Measurements from ENCODE around the gene TSC22D1.

TSC22D1 gene

DNA sequence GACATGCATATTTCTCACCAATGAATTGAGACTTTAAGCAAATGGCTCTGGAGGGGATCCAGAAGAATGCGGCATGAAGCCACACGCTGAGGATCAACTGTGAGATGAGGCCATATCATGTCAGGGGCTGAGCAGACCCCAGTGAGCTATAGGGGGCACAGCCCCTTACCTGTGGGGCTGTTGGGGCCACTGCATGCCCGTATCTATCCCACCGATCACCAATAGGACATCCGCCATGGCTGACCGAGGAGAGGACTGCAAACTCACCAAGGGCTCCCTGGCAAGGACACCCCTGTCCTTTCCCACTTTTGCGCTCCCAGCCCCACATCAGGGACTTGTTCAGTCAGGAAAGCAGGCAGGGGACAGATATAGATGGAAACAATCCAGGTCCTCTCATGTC is 124.5 kb downstream of the TSC22D1 start:
- TF ChIP-seq FOXP2 (optimal IDR thresholded peaks at IDR 0.05; ENCODE audit: borderline replicate concordance, extremely low read depth, extremely low read length, insufficient read depth) (no peak), SIN3A (IDR thresholded peaks at IDR 0.05; ENCODE audit: borderline replicate concordance, insufficient read depth, low read length) (no peak), POLR2AphosphoS5 (IDR thresholded peaks at IDR 0.05; ENCODE audit: low read depth, low read length) (no peak), TAF1 (IDR thresholded peaks at IDR 0.05; ENCODE audit: borderline replicate concordance, insufficient read depth, low read length) (no peak)
- TF ChIP-seq, protein P1, sequence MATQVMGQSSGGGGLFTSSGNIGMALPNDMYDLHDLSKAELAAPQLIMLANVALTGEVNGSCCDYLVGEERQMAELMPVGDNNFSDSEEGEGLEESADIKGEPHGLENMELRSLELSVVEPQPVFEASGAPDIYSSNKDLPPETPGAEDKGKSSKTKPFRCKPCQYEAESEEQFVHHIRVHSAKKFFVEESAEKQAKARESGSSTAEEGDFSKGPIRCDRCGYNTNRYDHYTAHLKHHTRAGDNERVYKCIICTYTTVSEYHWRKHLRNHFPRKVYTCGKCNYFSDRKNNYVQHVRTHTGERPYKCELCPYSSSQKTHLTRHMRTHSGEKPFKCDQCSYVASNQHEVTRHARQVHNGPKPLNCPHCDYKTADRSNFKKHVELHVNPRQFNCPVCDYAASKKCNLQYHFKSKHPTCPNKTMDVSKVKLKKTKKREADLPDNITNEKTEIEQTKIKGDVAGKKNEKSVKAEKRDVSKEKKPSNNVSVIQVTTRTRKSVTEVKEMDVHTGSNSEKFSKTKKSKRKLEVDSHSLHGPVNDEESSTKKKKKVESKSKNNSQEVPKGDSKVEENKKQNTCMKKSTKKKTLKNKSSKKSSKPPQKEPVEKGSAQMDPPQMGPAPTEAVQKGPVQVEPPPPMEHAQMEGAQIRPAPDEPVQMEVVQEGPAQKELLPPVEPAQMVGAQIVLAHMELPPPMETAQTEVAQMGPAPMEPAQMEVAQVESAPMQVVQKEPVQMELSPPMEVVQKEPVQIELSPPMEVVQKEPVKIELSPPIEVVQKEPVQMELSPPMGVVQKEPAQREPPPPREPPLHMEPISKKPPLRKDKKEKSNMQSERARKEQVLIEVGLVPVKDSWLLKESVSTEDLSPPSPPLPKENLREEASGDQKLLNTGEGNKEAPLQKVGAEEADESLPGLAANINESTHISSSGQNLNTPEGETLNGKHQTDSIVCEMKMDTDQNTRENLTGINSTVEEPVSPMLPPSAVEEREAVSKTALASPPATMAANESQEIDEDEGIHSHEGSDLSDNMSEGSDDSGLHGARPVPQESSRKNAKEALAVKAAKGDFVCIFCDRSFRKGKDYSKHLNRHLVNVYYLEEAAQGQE (IDR thresholded peaks at IDR 0.05; ENCODE audit: insufficient read depth in 1 of 2, low read depth in 2 of 2, low read length in 2 of 2) = no peak

DNA sequence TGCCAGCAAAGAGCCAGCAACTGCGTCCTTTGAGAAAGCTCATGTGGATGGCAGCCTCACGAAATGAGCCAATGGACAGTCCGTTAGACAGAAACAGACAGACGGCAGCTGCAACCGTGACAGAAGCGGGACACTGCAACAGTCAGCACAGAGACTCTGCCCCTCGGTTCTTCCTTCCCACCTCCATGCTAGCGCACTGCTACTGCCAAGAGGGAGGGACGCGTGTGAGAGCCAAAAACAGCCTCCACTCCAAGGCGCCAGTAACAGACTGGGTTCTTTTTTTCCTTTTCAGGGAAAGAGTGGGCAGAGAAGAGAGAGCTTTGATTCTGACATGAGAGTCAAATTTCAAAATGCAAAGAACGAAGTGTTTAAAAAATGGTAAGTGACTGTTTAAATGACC is 125.0 kb downstream of the TSC22D1 start:
- TF ChIP-seq FOXP2 (optimal IDR thresholded peaks at IDR 0.05; ENCODE audit: borderline replicate concordance, extremely low read depth, extremely low read length, insufficient read depth) = no peak
- TF ChIP-seq SIN3A (IDR thresholded peaks at IDR 0.05; ENCODE audit: borderline replicate concordance, insufficient read depth, low read length) = no peak
- TF ChIP-seq, protein P1 (IDR thresholded peaks at IDR 0.05; ENCODE audit: insufficient read depth in 1 of 2, low read depth in 2 of 2, low read length in 2 of 2) = no peak
- TF ChIP-seq POLR2AphosphoS5 (IDR thresholded peaks at IDR 0.05; ENCODE audit: low read depth, low read length) = no peak
- TF ChIP-seq TAF1 (IDR thresholded peaks at IDR 0.05; ENCODE audit: borderline replicate concordance, insufficient read depth, low read length) = no peak

DNA sequence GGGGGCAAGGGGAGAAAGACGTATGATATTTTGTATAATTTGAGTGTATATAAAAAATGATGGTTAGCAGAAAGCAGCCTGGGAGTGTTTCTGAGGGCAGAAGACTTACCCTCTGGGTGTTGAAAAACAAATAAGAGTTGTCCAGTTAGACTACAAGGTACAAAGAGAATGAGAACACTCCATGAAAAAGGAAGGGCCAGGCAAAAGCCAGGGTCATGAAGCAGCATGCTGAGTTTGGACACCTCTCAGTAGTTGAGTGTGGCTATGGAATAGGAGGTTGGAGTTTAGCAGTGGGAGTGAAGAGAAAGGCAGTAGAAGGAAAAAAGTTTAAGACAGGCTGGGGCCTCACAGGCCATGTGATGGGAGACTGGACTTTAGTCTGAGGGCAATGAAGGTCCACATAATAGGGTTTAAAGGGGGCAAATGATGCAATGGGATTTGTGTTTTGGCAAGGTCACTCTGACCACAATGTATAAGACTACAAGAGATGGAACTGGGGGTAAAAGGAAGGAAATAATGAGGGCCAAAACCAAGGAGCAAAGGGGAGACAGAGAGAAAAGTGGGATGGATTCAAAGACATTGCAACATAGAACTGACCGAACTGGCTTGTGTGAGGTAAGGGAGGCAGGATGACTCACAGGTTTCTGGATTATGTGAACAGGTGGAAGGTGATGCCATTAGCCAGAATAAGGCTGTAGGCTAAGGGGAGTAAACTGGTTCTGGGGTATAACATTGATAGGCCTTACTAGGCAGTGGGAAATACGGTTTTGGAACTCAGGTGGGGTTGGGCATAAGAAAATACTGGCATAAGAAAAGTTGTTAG is 125.9 kb downstream of the TSC22D1 start:
- TF ChIP-seq, protein P1 (IDR thresholded peaks at IDR 0.05; ENCODE audit: insufficient read depth in 1 of 2, low read depth in 2 of 2, low read length in 2 of 2) = no peak
- no peak for TF ChIP-seq FOXP2 (optimal IDR thresholded peaks at IDR 0.05; ENCODE audit: borderline replicate concordance, extremely low read depth, extremely low read length, insufficient read depth)
- no peak for TF ChIP-seq POLR2AphosphoS5 (IDR thresholded peaks at IDR 0.05; ENCODE audit: low read depth, low read length)
- no peak for TF ChIP-seq TAF1 (IDR thresholded peaks at IDR 0.05; ENCODE audit: borderline replicate concordance, insufficient read depth, low read length)
- TF ChIP-seq SIN3A (IDR thresholded peaks at IDR 0.05; ENCODE audit: borderline replicate concordance, insufficient read depth, low read length) = no peak

DNA sequence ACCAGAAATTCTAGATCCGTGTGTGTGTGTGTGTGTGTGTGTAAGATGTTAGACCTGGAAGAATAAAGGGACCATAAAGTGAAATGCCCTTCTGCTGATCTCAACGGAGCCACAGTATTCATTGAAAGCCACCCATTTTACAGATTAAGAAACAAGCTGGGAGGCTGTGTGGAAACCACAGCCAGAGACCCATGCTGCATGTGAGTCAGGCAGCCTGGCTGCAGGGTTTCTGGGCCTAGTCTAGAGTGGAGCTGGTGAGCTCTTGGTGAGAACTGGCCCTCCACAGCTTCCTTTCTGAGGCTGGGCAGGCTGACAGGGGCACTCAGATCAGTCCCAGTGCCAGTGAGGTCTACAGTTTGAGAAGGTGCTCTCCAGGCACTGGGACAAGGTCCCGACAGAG is 127.3 kb downstream of the TSC22D1 start:
- TF ChIP-seq FOXP2 (optimal IDR thresholded peaks at IDR 0.05; ENCODE audit: borderline replicate concordance, extremely low read depth, extremely low read length, insufficient read depth) = no peak
- TF ChIP-seq SIN3A (IDR thresholded peaks at IDR 0.05; ENCODE audit: borderline replicate concordance, insufficient read depth, low read length) = no peak
- no peak for TF ChIP-seq POLR2AphosphoS5 (IDR thresholded peaks at IDR 0.05; ENCODE audit: low read depth, low read length)
- no peak for TF ChIP-seq TAF1 (IDR thresholded peaks at IDR 0.05; ENCODE audit: borderline replicate concordance, insufficient read depth, low read length)
- TF ChIP-seq, protein P1 (IDR thresholded peaks at IDR 0.05; ENCODE audit: insufficient read depth in 1 of 2, low read depth in 2 of 2, low read length in 2 of 2) = no peak

Data from PFSK-1 (cell line).